SK-N-MC (cell line): Measurements from ENCODE around the gene COL20A1.

Experiments used
- EZH2 ChIP-seq: fragments of 200-600 bp; sonication (generic); IDR thresholded peaks from one replicate; pipeline ENCODE4 v1.6.1; 2017; ENCODE audit warnings: antibody characterized with exemption
- FOXP2 ChIP-seq: optimal IDR thresholded peaks from 2 replicates; pipeline ENCODE3; 2011; ENCODE audit warnings: mild to moderate bottlenecking, moderate library complexity; ENCODE audit not compliant: insufficient read depth; ENCODE audit errors: extremely low read length, control extremely low read depth
- POLR2AphosphoS5 ChIP-seq: IDR thresholded peaks from 2 replicates; pipeline ENCODE4 v1.6.1; 2012; ENCODE audit warnings: mild to moderate bottlenecking, low read depth, low read length, borderline replicate concordance

- no peak for TF ChIP-seq FOXP2
- no peak for TF ChIP-seq POLR2AphosphoS5
- TF ChIP-seq EZH2: no peak
These were observed 72.0 kb downstream of the COL20A1 start for GRCh38 chr20:63364801-63365585.
